ENCODE measurements around the gene IPCEF1. TPM values are rescaled to one million over a fixed set of nuclear protein-coding genes. Genes with fewer than 3 reads are reported as not detected.

Gene IPCEF1
- polyA plus RNA-seq, 3 donors = 14.7 to 29.7 (median 16.5) TPM

GRCh38 chr6:154356113-154356512 is 490 bp downstream of the IPCEF1 start:
- TF ChIP-seq CTCF (IDR thresholded peaks at IDR 0.05) = no peak
- DNase-seq = peak in 2 of 3 donors; percentile 31 to 51
- WGBS (ENCODE audit: insufficient coverage) = 11% methylated on average over 2 of the region's 2 CpGs
- peaks cover 20% of the 10 kb centered on the region for H4K20me1 ChIP-seq (ENCODE audit: insufficient read depth, low read length)
- H3K27me3 ChIP-seq (ENCODE audit: control insufficient read depth in 2 of 2, insufficient read depth in 2 of 2, low read length in 2 of 2) = no peaks in the 10 kb centered on the region
- H3K9me3 Mint-ChIP-seq = peaks cover 0 to 10% (median 0%) of the 10 kb centered on the region in 7 donors
- H3K79me2 ChIP-seq (ENCODE audit: insufficient read depth, low read length) = peaks cover 48% of the 10 kb centered on the region
- H3K4me1 Mint-ChIP-seq = peaks cover 89% of the 10 kb centered on the region
- H3K9me3 ChIP-seq (replicated peaks in 1 of 2; ENCODE audit: control insufficient read depth in 1 of 2, insufficient read depth in 1 of 2, low read length in 2 of 2) = no peaks in the 10 kb centered on the region
- peaks cover 77 to 89% of the 10 kb centered on the region in 2 donors for H3K4me1 ChIP-seq (ENCODE audit: control insufficient read depth in 1 of 2, insufficient read depth in 2 of 2, low read length in 2 of 2)
- H3K36me3 ChIP-seq (replicated peaks in 1 of 2; ENCODE audit: control insufficient read depth in 1 of 2, insufficient read depth in 2 of 2, low read length in 2 of 2) = no peaks in the 10 kb centered on the region
- peaks cover 2 to 18% of the 10 kb centered on the region in 2 donors for H3K36me3 Mint-ChIP-seq
- H3K4me3 ChIP-seq (replicated peaks in 1 of 3; ENCODE audit: low read depth in 2 of 3, low read length in 3 of 3) = peak overlapping the region; percentile 44 to 76 (median 75)
- intact Hi-C loops (cut with micrococcal nuclease) = loop anchor here (5.0 to 10.0 kb wide), 2 partner anchors 54 to 221 kb away; no protein-coding TSS in a partner anchor
- peaks cover 0 to 3% (median 0%) of the 10 kb centered on the region in 3 donors for H3K27me3 Mint-ChIP-seq (ENCODE audit: low read depth in 3 of 3)
- peak overlapping the region; percentile 68 to 82 for H3K4me3 Mint-ChIP-seq
- H3K9ac ChIP-seq (ENCODE audit: insufficient read depth, low read length, poor library complexity, severe bottlenecking) = peak overlapping the region; percentile 16
- peak overlapping the region; percentile 91 to 98 (median 97) for H3K27ac Mint-ChIP-seq
- H2AFZ ChIP-seq (ENCODE audit: insufficient read depth, low read depth, low read length, poor library complexity, severe bottlenecking) = no peak overlapping the region
- peak overlapping the region; percentile 74 for H3K4me2 ChIP-seq (replicated peaks; ENCODE audit: extremely low read depth, low read length, poor library complexity, severe bottlenecking)
- H3K27ac ChIP-seq (ENCODE audit: low read depth in 1 of 2, low read length in 2 of 2) = peak overlapping the region; percentile 83 to 88

GRCh38 chr6:154354265-154354777 is 2.3 kb downstream of the IPCEF1 start:
- Mint-ChIP-seq H3K27ac (peak overlapping the region; percentile 91 to 98 (median 97)), H3K36me3 (peaks cover 2 to 18% of the 10 kb centered on the region in 2 donors), H3K4me3 (peak overlapping the region; percentile 68 to 87), H3K9me3 (peaks cover 0 to 7% (median 0%) of the 10 kb centered on the region in 7 donors), H3K27me3 (ENCODE audit: low read depth in 3 of 3) (no peaks in the 10 kb centered on the region), H3K4me1 (peaks cover 80% of the 10 kb centered on the region)
- Histone ChIP-seq H4K20me1 (ENCODE audit: insufficient read depth, low read length) (peaks cover 26% of the 10 kb centered on the region), H3K4me3 (replicated peaks in 1 of 3; ENCODE audit: low read depth in 2 of 3, low read length in 3 of 3) (peak overlapping the region; percentile 23 to 76 (median 28)), H3K79me2 (ENCODE audit: insufficient read depth, low read length) (peaks cover 66% of the 10 kb centered on the region), H3K36me3 (replicated peaks in 1 of 2; ENCODE audit: control insufficient read depth in 1 of 2, insufficient read depth in 2 of 2, low read length in 2 of 2) (no peaks in the 10 kb centered on the region), H3K4me1 (ENCODE audit: control insufficient read depth in 1 of 2, insufficient read depth in 2 of 2, low read length in 2 of 2) (peaks cover 75 to 83% of the 10 kb centered on the region in 2 donors), H3K27ac (ENCODE audit: low read depth in 1 of 2, low read length in 2 of 2) (peak overlapping the region; percentile 57 to 83), H3K4me2 (replicated peaks; ENCODE audit: extremely low read depth, low read length, poor library complexity, severe bottlenecking) (peak overlapping the region; percentile 74), H3K9me3 (replicated peaks in 1 of 2; ENCODE audit: control insufficient read depth in 1 of 2, insufficient read depth in 1 of 2, low read length in 2 of 2) (no peaks in the 10 kb centered on the region), H2AFZ (ENCODE audit: insufficient read depth, low read depth, low read length, poor library complexity, severe bottlenecking) (no peak overlapping the region), H3K9ac (ENCODE audit: insufficient read depth, low read length, poor library complexity, severe bottlenecking) (peak overlapping the region; percentile 7), H3K27me3 (ENCODE audit: control insufficient read depth in 2 of 2, insufficient read depth in 2 of 2, low read length in 2 of 2) (no peaks in the 10 kb centered on the region)
- TF ChIP-seq CTCF (IDR thresholded peaks at IDR 0.05) = no peak
- intact Hi-C loops (cut with micrococcal nuclease) = loop anchor here (5.0 to 10.0 kb wide), 2 partner anchors 202 to 220 kb away; no protein-coding TSS in a partner anchor
- no peak for DNase-seq
- 79% methylated on average over 8 of the region's 8 CpGs for WGBS (ENCODE audit: insufficient coverage)

All from CD14-positive monocyte (primary cell).